Spleen (tissue), 7 donors: ENCODE measurements around the gene PRPF4.

Source experiments
- POLR2A ChIP-seq, 3 donors: fragments of 450-650 bp; IDR thresholded peaks; one replicate each; pipeline ENCODE4 v1.5.1; 2017; ENCODE audit warnings: antibody characterized with exemption in 3 of 3, mild to moderate bottlenecking in 1 of 3
- POLR2AphosphoS5 ChIP-seq, 3 donors: sonication (generic); formaldehyde crosslinking; IDR thresholded peaks; one replicate each; pipeline ENCODE4 v1.5.1; 2017; ENCODE audit warnings: antibody characterized with exemption in 3 of 3
- TF ChIP-seq, protein P1 (sequence below), 11 experiments: fragments of 200-600 bp in 7 of 11; fragments of 450-650 bp in 4 of 11; sonication (generic) in 4 of 11; IDR thresholded peaks in 8 of 11; conservative IDR thresholded peaks in 3 of 11; 1 replicate in 7 of 11; 2 replicates in 4 of 11; pipeline versions ENCODE4 v1.4.0 to v1.8.0; 2016 to 2021; ENCODE audit warnings: antibody characterized with exemption in 11 of 11, inconsistent platforms in 4 of 11, mild to moderate bottlenecking in 1 of 11
- donor health status: DM: no; HTN: no; CAD: no; lungs with moderate emphysema.
- donor health status: DM: no; HTN: no; CAD: no.
- donor health status: DM: no; HTN: no; CAD: no.

DNA sequence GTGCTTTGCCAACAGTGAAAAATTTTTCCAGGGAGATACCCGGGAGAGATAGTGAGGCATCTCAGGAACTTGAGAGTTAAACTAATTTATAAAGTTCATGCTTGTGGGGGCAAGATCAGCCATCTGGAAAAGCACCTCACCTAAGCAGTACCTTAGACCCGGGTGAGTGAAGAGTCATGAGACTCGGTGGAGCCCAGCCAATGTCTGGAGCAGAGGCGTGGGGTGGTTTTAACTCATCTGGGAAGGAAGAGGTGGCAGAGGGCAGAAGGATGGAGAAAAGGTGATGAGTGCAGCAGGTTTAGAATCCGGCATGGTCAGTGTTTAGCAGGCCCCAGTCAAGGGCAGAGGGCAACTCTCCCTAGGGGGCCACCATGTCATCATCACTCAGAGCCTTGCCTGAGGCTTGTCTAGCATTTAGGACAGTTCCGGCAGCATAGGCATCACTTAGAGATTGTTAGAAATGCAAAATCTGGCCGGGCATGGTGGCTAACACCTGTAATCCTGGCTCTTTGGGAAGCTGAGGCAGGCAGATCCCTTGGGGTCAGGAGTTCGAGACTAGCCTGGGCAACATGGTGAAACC, 32.0 kb downstream of the PRPF4 start:
- TF ChIP-seq POLR2A (IDR thresholded peaks at IDR 0.05) (no peak), POLR2AphosphoS5 (IDR thresholded peaks at IDR 0.05) (no peak)
- TF ChIP-seq, protein P1, sequence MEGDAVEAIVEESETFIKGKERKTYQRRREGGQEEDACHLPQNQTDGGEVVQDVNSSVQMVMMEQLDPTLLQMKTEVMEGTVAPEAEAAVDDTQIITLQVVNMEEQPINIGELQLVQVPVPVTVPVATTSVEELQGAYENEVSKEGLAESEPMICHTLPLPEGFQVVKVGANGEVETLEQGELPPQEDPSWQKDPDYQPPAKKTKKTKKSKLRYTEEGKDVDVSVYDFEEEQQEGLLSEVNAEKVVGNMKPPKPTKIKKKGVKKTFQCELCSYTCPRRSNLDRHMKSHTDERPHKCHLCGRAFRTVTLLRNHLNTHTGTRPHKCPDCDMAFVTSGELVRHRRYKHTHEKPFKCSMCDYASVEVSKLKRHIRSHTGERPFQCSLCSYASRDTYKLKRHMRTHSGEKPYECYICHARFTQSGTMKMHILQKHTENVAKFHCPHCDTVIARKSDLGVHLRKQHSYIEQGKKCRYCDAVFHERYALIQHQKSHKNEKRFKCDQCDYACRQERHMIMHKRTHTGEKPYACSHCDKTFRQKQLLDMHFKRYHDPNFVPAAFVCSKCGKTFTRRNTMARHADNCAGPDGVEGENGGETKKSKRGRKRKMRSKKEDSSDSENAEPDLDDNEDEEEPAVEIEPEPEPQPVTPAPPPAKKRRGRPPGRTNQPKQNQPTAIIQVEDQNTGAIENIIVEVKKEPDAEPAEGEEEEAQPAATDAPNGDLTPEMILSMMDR (IDR thresholded peaks at IDR 0.05 in 8 of 11, conservative IDR thresholded peaks at IDR 0.05 in 3 of 11) = no peak
